Measurements from ENCODE around the gene FLNB. TPM values are rescaled to one million over a fixed set of nuclear protein-coding genes. Genes with fewer than 3 reads are reported as not detected.

The FLNB gene
- total RNA-seq, 1 experiment from 2014 or later = 315 TPM

DNA sequence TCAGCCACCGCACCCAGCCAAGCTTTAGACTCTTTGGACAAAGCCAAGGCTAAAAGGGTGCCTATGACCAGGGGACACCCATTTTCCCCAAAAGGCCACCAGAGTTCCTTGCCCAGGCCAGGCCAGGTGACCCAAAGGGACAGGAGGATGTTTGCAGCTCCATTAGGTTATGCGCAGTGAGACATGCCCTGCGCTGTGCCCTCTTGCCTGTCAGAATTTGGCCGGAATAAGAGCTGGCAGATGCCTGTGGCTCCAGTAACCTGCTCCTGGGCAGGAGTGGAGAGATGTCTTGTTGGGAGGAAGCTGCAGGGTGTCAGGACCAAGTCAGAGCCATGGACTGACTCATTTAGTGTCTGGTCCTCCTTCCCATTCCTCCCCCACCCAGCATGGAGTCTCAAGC is 182.1 kb downstream of the FLNB start:
- DNase-seq = no peak
- no peak overlapping the region for H3K27ac Mint-ChIP-seq (ENCODE audit: unreplicated experiment)
- Histone ChIP-seq H3K27me3 (replicated peaks; ENCODE audit: control insufficient read depth, insufficient read depth, low read length) (no peaks in the 10 kb centered on the region), H3K36me3 (ENCODE audit: control insufficient read depth, insufficient read depth, low read length) (no peaks in the 10 kb centered on the region), H3K9me3 (no peaks in the 10 kb centered on the region), H3K4me3 (ENCODE audit: low read depth, low read length) (no peak overlapping the region), H3K4me1 (peaks cover 16% of the 10 kb centered on the region)
- no peaks in the 10 kb centered on the region for H3K9me3 Mint-ChIP-seq (ENCODE audit: unreplicated experiment)
- H3K27me3 Mint-ChIP-seq (ENCODE audit: insufficient read depth, unreplicated experiment) = no peaks in the 10 kb centered on the region
- no TSS peak for BruUV-seq (replicated peaks)
- POLR2A ChIA-PET = no interaction called here
- TF ChIP-seq, protein P1, sequence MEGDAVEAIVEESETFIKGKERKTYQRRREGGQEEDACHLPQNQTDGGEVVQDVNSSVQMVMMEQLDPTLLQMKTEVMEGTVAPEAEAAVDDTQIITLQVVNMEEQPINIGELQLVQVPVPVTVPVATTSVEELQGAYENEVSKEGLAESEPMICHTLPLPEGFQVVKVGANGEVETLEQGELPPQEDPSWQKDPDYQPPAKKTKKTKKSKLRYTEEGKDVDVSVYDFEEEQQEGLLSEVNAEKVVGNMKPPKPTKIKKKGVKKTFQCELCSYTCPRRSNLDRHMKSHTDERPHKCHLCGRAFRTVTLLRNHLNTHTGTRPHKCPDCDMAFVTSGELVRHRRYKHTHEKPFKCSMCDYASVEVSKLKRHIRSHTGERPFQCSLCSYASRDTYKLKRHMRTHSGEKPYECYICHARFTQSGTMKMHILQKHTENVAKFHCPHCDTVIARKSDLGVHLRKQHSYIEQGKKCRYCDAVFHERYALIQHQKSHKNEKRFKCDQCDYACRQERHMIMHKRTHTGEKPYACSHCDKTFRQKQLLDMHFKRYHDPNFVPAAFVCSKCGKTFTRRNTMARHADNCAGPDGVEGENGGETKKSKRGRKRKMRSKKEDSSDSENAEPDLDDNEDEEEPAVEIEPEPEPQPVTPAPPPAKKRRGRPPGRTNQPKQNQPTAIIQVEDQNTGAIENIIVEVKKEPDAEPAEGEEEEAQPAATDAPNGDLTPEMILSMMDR (IDR thresholded peaks at IDR 0.05; ENCODE audit: insufficient read depth in 1 of 2, low read depth in 1 of 2, low read length in 1 of 2, severe bottlenecking in 1 of 2, unreplicated experiment in 1 of 2) = no peak
- H3K4me3 Mint-ChIP-seq (ENCODE audit: unreplicated experiment) = no peak overlapping the region
- H3K4me1 Mint-ChIP-seq (ENCODE audit: low read depth, unreplicated experiment) = peaks cover 16% of the 10 kb centered on the region
- H3K36me3 Mint-ChIP-seq (ENCODE audit: insufficient read depth, unreplicated experiment) = no peaks in the 10 kb centered on the region
- intact Hi-C loops (cut with micrococcal nuclease; ENCODE audit: unreplicated experiment) = no loop called here
- CTCF ChIA-PET = interaction anchor here (0.7 to 1.3 kb wide), 2 partner anchors 23 to 110 kb away, joined by 3 to 9 read pairs; no protein-coding TSS in a partner anchor

DNA sequence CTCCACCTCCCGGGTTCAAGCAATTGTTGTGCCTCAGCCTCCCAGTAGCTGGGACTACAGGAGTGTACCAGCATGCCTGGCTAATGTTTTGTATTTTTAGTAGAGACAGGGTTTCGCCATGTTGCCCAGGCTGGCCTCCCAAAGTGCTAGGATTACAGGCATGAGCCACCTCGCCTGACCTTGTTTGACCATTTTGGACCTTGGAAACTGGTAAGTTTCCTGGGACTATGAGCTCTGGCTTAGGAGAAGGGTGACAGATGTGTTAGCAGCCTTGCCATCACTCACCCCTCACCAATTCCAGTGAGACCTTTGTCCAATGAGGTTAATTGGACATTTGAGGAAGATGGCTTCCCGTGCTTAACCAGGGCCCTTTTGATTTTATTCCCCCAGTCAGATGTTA is 182.7 kb downstream of the FLNB start:
- intact Hi-C loops (cut with micrococcal nuclease; ENCODE audit: unreplicated experiment) = no loop called here
- no peak overlapping the region for H3K4me3 ChIP-seq (ENCODE audit: low read depth, low read length)
- Mint-ChIP-seq H3K4me3 (ENCODE audit: unreplicated experiment) (no peak overlapping the region), H3K4me1 (ENCODE audit: low read depth, unreplicated experiment) (peaks cover 16% of the 10 kb centered on the region), H3K36me3 (ENCODE audit: insufficient read depth, unreplicated experiment) (no peaks in the 10 kb centered on the region), H3K9me3 (ENCODE audit: unreplicated experiment) (no peaks in the 10 kb centered on the region), H3K27ac (ENCODE audit: unreplicated experiment) (no peak overlapping the region), H3K27me3 (ENCODE audit: insufficient read depth, unreplicated experiment) (no peaks in the 10 kb centered on the region)
- no peak for DNase-seq
- TF ChIP-seq, protein P1 (IDR thresholded peaks at IDR 0.05; ENCODE audit: insufficient read depth in 1 of 2, low read depth in 1 of 2, low read length in 1 of 2, severe bottlenecking in 1 of 2, unreplicated experiment in 1 of 2) = no peak
- peaks cover 16% of the 10 kb centered on the region for H3K4me1 ChIP-seq
- BruUV-seq (replicated peaks) = no TSS peak
- POLR2A ChIA-PET = no interaction called here
- H3K36me3 ChIP-seq (ENCODE audit: control insufficient read depth, insufficient read depth, low read length) = no peaks in the 10 kb centered on the region
- no peaks in the 10 kb centered on the region for H3K9me3 ChIP-seq
- no peaks in the 10 kb centered on the region for H3K27me3 ChIP-seq (replicated peaks; ENCODE audit: control insufficient read depth, insufficient read depth, low read length)
- CTCF ChIA-PET = interaction anchor here (0.7 to 1.3 kb wide), 2 partner anchors 23 to 109 kb away, joined by 3 to 9 read pairs; no protein-coding TSS in a partner anchor

DNA sequence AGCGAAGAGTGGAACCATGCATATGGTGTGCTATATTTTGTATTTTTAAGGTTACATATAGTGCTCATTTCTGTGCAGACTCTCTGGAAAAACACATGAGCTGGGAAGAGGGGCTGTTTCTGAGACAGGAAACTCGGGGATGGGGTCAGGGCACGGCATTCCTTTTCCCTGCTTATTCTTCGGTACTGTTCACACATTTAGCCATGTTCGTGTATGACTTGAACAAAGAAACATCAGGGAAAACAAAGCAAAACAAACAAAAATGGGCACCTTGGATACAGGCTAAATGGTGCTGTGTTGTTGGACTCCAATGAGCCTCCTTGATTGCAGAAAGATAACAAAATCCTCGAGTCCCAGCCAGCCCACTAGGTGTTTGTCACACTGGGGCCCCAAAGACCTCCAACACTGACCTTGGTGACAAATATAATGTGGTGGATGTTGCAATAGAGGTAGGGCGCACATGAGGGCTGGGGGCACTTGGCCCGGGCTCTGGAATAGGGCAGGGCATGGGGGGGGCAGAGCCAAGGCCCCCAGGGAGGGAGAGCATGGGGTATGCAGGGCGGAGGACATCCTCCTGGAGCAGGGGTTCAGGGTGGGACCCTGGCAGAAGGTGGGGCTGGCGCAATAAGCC is 183.3 kb downstream of the FLNB start:
- no peak overlapping the region for H3K4me3 Mint-ChIP-seq (ENCODE audit: unreplicated experiment)
- H3K27me3 Mint-ChIP-seq (ENCODE audit: insufficient read depth, unreplicated experiment) = no peaks in the 10 kb centered on the region
- TF ChIP-seq, protein P1 (IDR thresholded peaks at IDR 0.05; ENCODE audit: insufficient read depth in 1 of 2, low read depth in 1 of 2, low read length in 1 of 2, severe bottlenecking in 1 of 2, unreplicated experiment in 1 of 2) = no peak
- peaks cover 16% of the 10 kb centered on the region for H3K4me1 ChIP-seq
- peaks cover 16% of the 10 kb centered on the region for H3K4me1 Mint-ChIP-seq (ENCODE audit: low read depth, unreplicated experiment)
- ChIA-PET CTCF (interaction anchor here (0.5 kb wide), 1 partner anchor 192 kb away, joined by 5 read pairs; no protein-coding TSS in a partner anchor), POLR2A (no interaction called here)
- intact Hi-C loops (cut with micrococcal nuclease; ENCODE audit: unreplicated experiment) = no loop called here
- H3K9me3 ChIP-seq = no peaks in the 10 kb centered on the region
- no peak for DNase-seq
- H3K27me3 ChIP-seq (replicated peaks; ENCODE audit: control insufficient read depth, insufficient read depth, low read length) = no peaks in the 10 kb centered on the region
- H3K36me3 ChIP-seq (ENCODE audit: control insufficient read depth, insufficient read depth, low read length) = no peaks in the 10 kb centered on the region
- H3K36me3 Mint-ChIP-seq (ENCODE audit: insufficient read depth, unreplicated experiment) = no peaks in the 10 kb centered on the region
- H3K9me3 Mint-ChIP-seq (ENCODE audit: unreplicated experiment) = no peaks in the 10 kb centered on the region
- no TSS peak for BruUV-seq (replicated peaks)
- H3K4me3 ChIP-seq (ENCODE audit: low read depth, low read length) = no peak overlapping the region
- H3K27ac Mint-ChIP-seq (ENCODE audit: unreplicated experiment) = no peak overlapping the region

All from Caco-2 (cell line).